PFSK-1 (cell line): ENCODE data around the gene NRSN2.

Experiments
- REST ChIP-seq, 2 experiments: IDR thresholded peaks; 2 replicates each; pipeline versions ENCODE4 v1.6.1 to v1.8.0; 2011 to 2012; ENCODE audit warnings: low read depth in 2 of 2, low read length in 2 of 2, control low read depth in 1 of 2, inconsistent platforms in 1 of 2, mild to moderate bottlenecking in 1 of 2, moderate library complexity in 1 of 2; ENCODE audit not compliant: insufficient read depth in 1 of 2
- SIN3A ChIP-seq: IDR thresholded peaks from 2 replicates; pipeline ENCODE4 v1.6.1; 2012; ENCODE audit warnings: mild to moderate bottlenecking, low read length, moderate library complexity, borderline replicate concordance; ENCODE audit not compliant: insufficient read depth

GRCh38 chr20:301886-302848 is 44.7 kb upstream of the NRSN2 start:
- TF ChIP-seq REST (IDR thresholded peaks at IDR 0.05; ENCODE audit: insufficient read depth in 1 of 2, low read depth in 2 of 2, low read length in 2 of 2): no peak
- no peak for TF ChIP-seq SIN3A
